Endodermal cell (in vitro differentiated cells): ENCODE results near the gene N4BP3. TPM values are rescaled to one million over a fixed set of nuclear protein-coding genes. Genes with fewer than 3 reads are reported as not detected.

Source experiments
- DNase-seq: peaks from one replicate; pipeline ENCODE4 v3.0.0-alpha.2; 2017
- H3K27ac ChIP-seq: 2 replicates; pipeline ENCODE4 v1.5.1; 2013; ENCODE audit warnings: mild to moderate bottlenecking, low read depth, low read length, moderate library complexity
- H3K27me3 ChIP-seq: 2 replicates; pipeline ENCODE4 v1.6.1; 2013; ENCODE audit warnings: mild to moderate bottlenecking, low read length, moderate library complexity; ENCODE audit not compliant: insufficient read depth, control insufficient read depth, poor library complexity, severe bottlenecking
- H3K36me3 ChIP-seq: 2 replicates; pipeline ENCODE4 v1.7.0; 2013; ENCODE audit warnings: mild to moderate bottlenecking, low read length, moderate library complexity; ENCODE audit not compliant: control insufficient read depth, insufficient read depth
- H3K4me1 ChIP-seq: one replicate; pipeline ENCODE4 v1.7.0; 2013; ENCODE audit warnings: low read length; ENCODE audit not compliant: control insufficient read depth, insufficient read depth
- H3K4me3 ChIP-seq: 2 replicates; pipeline ENCODE4 v1.5.1; 2013; ENCODE audit warnings: mild to moderate bottlenecking, low read length, moderate library complexity
- H3K9ac ChIP-seq: 2 replicates; pipeline ENCODE4 v1.6.1; 2013; ENCODE audit warnings: mild to moderate bottlenecking, low read length, moderate library complexity; ENCODE audit not compliant: poor library complexity, severe bottlenecking; ENCODE audit errors: extremely low read depth
- H3K9me3 ChIP-seq: 2 replicates; pipeline ENCODE4 v1.6.1; 2013; ENCODE audit warnings: mild to moderate bottlenecking, low read length, moderate library complexity; ENCODE audit not compliant: control insufficient read depth
- H3K27ac Mint-ChIP-seq: 2 replicates; pipeline ENCODE4 v1.8.0; 2020; ENCODE audit warnings: mixed read lengths
- H3K27me3 Mint-ChIP-seq: 2 replicates; pipeline ENCODE4 v1.8.0; 2021; ENCODE audit warnings: mild to moderate bottlenecking, mixed read lengths; ENCODE audit not compliant: insufficient read depth
- H3K36me3 Mint-ChIP-seq: 2 replicates; pipeline ENCODE4 v1.8.0; 2020; ENCODE audit warnings: low read depth, mixed read lengths
- H3K4me1 Mint-ChIP-seq: 2 replicates; pipeline ENCODE4 v1.8.0; 2020; ENCODE audit warnings: mixed read lengths
- H3K4me3 Mint-ChIP-seq: 2 replicates; pipeline ENCODE4 v1.8.0; 2020; ENCODE audit warnings: mild to moderate bottlenecking, moderate library complexity, mixed read lengths
- H3K9me3 Mint-ChIP-seq: 2 replicates; pipeline ENCODE4 v1.8.0; 2020; ENCODE audit warnings: mild to moderate bottlenecking, mixed read lengths
- WGBS, 2 experiments: methylation state at CpG; one replicate each; pipeline versions ENCODE4 v1.1.5 to v1.1.7; 2013; ENCODE audit warnings: missing lambda C conversion rate in 2 of 2, mixed read lengths in 1 of 2; ENCODE audit not compliant: insufficient coverage in 1 of 2, insufficient read length in 1 of 2; 5-methylcytosine and 5-hydroxymethylcytosine counted together
- total RNA-seq, 2 donors: library from RNA; stranded (reverse); fragmentation: NEBNext Ultra II Directional in 1 of 2; extraction: Animal tissue kit (Norgen Biotek cat#: 25700) in 1 of 2; gene quantifications; 2 replicates in 1 of 2; 3 replicates in 1 of 2; pipeline ENCODE4 v1.2.1, GENCODE V29; 2021
- TF ChIP-seq, protein P1 (sequence below): fragments of 200-600 bp; sonication (generic); conservative IDR thresholded peaks from 2 replicates; pipeline ENCODE4 v1.5.0; 2021; ENCODE audit warnings: antibody characterized with exemption, mild to moderate bottlenecking

The N4BP3 gene
- total RNA-seq, 2 donors from 2014 or later: 12.7 to 15.2 TPM

DNA sequence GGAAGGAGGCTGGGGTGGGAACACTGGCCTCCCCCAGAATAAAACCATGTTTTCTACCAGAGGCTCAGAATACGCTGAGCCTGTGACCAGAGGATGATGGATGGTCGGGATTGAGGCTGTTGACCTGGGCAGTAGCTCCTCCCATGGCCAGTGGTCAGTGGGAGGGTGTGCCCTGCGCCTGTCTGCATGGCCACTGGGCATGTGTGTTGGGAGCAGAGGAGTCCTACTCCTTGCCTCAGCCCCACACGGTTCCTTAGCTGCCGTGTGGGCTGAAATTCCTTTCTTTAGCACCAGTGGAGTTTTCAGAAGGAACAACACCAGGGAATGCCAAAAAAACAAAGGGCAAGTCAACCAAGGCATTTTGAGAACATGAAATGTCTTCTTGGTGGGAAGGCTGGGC is 9.0 kb downstream of the N4BP3 start:
- no peak overlapping the region for H3K27ac Mint-ChIP-seq
- DNase-seq: no peak
- Histone ChIP-seq H3K36me3 (peaks cover 29% of the 10 kb centered on the region), H3K27me3 (no peaks in the 10 kb centered on the region), H3K4me3 (no peak overlapping the region), H3K4me1 (peaks cover 7% of the 10 kb centered on the region), H3K9me3 (no peaks in the 10 kb centered on the region), H3K27ac (peak overlapping the region; percentile 22), H3K9ac (no peak overlapping the region)
- H3K4me3 Mint-ChIP-seq: no peak overlapping the region
- peaks cover 10% of the 10 kb centered on the region for H3K4me1 Mint-ChIP-seq
- no peaks in the 10 kb centered on the region for H3K9me3 Mint-ChIP-seq
- TF ChIP-seq, protein P1, sequence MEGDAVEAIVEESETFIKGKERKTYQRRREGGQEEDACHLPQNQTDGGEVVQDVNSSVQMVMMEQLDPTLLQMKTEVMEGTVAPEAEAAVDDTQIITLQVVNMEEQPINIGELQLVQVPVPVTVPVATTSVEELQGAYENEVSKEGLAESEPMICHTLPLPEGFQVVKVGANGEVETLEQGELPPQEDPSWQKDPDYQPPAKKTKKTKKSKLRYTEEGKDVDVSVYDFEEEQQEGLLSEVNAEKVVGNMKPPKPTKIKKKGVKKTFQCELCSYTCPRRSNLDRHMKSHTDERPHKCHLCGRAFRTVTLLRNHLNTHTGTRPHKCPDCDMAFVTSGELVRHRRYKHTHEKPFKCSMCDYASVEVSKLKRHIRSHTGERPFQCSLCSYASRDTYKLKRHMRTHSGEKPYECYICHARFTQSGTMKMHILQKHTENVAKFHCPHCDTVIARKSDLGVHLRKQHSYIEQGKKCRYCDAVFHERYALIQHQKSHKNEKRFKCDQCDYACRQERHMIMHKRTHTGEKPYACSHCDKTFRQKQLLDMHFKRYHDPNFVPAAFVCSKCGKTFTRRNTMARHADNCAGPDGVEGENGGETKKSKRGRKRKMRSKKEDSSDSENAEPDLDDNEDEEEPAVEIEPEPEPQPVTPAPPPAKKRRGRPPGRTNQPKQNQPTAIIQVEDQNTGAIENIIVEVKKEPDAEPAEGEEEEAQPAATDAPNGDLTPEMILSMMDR: no peak
- H3K27me3 Mint-ChIP-seq: no peaks in the 10 kb centered on the region
- no peaks in the 10 kb centered on the region for H3K36me3 Mint-ChIP-seq
- WGBS, 2 experiments: 93% methylated on average over 2 to 5 of the region's 5 CpGs

DNA sequence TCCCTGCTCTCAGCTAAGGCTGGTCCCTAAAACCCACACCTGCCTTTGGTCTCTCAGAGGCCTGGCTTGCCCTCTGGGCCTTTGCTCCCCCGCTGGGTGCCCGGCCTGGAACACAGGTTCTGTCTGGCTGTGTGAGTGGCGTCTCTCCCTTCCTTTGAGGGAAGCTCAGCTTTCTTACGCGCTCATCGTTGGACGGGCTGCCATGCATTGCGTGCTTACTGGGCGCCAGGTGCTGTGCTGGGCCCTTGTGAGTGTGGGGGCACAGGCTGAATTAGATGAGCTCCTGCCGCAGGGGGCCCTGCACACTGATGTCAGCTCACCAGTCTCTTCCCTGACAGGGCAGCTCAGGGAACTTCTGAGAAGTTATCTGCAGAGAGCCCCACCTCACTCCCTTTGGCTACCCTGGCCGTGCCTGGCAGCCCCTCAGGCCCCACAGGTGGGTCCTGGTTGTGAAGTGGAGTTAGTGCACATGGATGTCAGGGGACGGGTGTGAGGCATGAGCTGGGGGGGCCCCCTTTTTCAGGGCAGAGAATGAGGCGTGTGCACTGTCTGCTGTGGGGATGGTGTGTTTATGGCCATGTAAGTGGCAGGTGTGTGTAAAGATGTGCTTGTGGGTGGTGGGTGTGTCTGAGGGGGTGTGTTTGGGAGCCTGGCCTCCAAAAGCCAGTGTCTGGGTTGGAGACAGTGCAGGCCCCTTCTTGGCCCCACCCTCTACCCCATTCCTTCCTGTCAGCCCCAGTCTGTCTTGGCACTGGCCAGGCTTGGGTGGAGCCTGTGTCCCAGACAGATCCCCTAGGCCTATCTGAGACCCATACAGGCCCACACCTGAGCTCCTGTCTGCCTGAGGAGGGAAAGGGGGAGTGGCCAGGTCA is 10.0 kb downstream of the N4BP3 start:
- H3K9ac ChIP-seq: no peak overlapping the region
- no peaks in the 10 kb centered on the region for H3K9me3 ChIP-seq
- H3K4me1 Mint-ChIP-seq: peaks cover 10% of the 10 kb centered on the region
- H3K27ac ChIP-seq: no peak overlapping the region
- H3K4me3 Mint-ChIP-seq: no peak overlapping the region
- WGBS, 2 experiments: 94 to 97% methylated on average over 7 to 13 of the region's 13 CpGs
- H3K4me1 ChIP-seq: peaks cover 7% of the 10 kb centered on the region
- H3K27me3 Mint-ChIP-seq: no peaks in the 10 kb centered on the region
- peak overlapping the region; percentile 23 for H3K27ac Mint-ChIP-seq
- no peak overlapping the region for H3K4me3 ChIP-seq
- no peaks in the 10 kb centered on the region for H3K36me3 Mint-ChIP-seq
- TF ChIP-seq, protein P1: no peak
- H3K27me3 ChIP-seq: no peaks in the 10 kb centered on the region
- peak; percentile 48 for DNase-seq
- no peaks in the 10 kb centered on the region for H3K9me3 Mint-ChIP-seq
- H3K36me3 ChIP-seq: peaks cover 29% of the 10 kb centered on the region

DNA sequence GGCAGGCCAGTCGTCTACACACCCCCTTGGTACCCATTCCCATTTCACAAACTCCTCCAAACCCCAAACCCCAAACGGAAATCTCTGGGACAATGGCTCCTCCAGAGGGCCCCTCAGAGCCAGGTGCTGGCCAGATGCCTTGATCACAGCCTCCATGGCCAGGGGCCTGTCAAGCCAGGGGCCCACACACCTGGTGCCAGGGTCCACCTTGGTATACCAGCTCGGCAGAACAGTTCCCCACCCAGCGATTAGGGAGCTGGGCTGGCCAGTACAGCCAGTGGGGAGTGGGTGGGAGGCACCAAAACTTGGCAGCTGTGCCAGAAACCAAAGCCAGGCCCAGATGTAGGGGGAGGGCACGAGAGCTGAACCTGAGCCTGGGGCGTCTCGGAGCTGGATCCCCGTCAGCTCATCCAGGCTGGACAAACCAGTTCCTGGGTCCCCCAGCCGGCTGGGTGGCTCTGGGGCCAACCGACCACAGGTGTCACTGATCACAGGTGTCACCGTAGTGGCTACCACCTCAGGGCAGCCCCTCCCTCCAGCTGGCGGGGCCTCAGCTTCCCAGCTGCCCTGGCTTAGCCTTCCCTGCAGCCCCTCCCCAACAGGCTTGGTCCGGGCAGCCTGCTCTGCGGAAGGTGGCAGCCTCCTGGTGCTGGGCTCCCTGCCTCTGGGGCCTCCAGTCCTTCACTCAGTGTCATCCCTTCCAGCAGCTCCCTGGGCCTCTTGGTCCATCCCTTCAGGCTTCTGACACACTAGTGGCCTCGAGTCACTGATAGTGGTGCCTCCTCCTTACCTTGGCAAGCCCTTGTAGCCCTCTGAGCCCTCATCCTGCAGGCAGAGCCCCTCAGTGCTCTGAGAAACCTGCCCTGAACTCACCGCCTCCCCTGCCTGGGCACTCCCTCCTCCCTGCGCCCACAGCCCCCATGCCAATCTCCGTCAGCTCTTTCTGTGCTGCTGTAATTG is 10.9 kb downstream of the N4BP3 start:
- TF ChIP-seq, protein P1: no peak
- H3K27ac Mint-ChIP-seq: peak overlapping the region; percentile 44
- H3K4me1 ChIP-seq: peaks cover 7% of the 10 kb centered on the region
- H3K9me3 ChIP-seq: no peaks in the 10 kb centered on the region
- peak; percentile 60 for DNase-seq
- 90 to 92% methylated on average over 7 to 18 of the region's 18 CpGs for WGBS, 2 experiments
- H3K4me3 Mint-ChIP-seq: no peak overlapping the region
- H3K4me1 Mint-ChIP-seq: peaks cover 10% of the 10 kb centered on the region
- H3K36me3 Mint-ChIP-seq: no peaks in the 10 kb centered on the region
- no peak overlapping the region for H3K4me3 ChIP-seq
- no peaks in the 10 kb centered on the region for H3K27me3 ChIP-seq
- H3K36me3 ChIP-seq: peaks cover 29% of the 10 kb centered on the region
- H3K27me3 Mint-ChIP-seq: no peaks in the 10 kb centered on the region
- H3K9ac ChIP-seq: no peak overlapping the region
- no peaks in the 10 kb centered on the region for H3K9me3 Mint-ChIP-seq
- no peak overlapping the region for H3K27ac ChIP-seq
